GM19240 (cell line): ENCODE measurements around the gene GTF2F2.

Source experiments
- DNase-seq: peaks from one replicate; pipeline ENCODE4 v3.0.0; 2011; ENCODE audit warnings: low spot score; ENCODE audit not compliant: insufficient read length

Gene GTF2F2

GRCh38 chr13:45119991-45120864 is at the start of gene GTF2F2:
Gene GTF2F2 (plus strand): TSS chr13:45120510. CDS start chr13:45120656, 146 bp downstream.
- peak; percentile 73 for DNase-seq

GRCh38 chr13:45073809-45074208 is 46.5 kb upstream of the GTF2F2 start:
- no peak for DNase-seq

GRCh38 chr13:45074721-45075120 is 45.6 kb upstream of the GTF2F2 start:
- no peak for DNase-seq

GRCh38 chr13:45078003-45078402 is 42.3 kb upstream of the GTF2F2 start:
- DNase-seq, result no peak

DNA sequence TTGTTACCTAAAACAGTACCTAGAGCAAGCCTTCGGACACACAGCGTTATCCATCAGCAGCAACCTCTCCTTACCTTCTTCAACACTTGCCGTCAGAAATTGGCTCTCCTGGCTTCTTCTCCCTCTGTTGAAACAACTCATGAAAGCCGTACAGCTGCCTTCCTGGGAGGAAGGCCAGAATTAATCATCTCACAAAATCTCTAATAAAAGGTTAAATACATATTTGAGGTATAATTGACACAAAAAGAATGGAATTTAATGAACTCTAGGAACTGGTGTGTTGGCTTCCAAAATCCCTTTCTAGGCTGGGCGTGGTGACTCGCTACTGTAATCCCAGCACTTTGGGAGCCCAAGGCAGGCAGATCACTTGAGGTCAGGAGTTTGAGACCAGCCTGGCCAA is 37.3 kb upstream of the GTF2F2 start:
- DNase-seq, result no peak

DNA sequence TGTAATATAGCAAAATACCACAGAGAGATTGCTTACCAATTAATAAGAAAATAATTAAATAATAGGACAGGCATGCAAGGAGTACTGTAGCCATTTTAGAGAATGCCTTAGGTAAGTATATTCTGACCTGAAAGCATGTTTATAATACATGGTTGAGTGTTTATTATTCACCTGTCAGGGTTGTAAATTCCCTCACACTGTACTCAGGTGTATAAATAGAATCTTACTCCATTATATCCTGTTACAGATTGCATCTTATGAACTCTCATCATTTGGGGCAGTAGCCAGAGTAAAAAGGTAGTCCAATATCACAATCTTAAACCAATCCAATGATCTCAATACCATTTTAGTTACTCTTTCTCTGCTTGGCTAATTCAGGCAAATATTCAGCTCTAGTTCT is 35.8 kb upstream of the GTF2F2 start:
- DNase-seq, result no peak

GRCh38 chr13:45086484-45086883 is 33.8 kb upstream of the GTF2F2 start:
- DNase-seq, result no peak

DNA sequence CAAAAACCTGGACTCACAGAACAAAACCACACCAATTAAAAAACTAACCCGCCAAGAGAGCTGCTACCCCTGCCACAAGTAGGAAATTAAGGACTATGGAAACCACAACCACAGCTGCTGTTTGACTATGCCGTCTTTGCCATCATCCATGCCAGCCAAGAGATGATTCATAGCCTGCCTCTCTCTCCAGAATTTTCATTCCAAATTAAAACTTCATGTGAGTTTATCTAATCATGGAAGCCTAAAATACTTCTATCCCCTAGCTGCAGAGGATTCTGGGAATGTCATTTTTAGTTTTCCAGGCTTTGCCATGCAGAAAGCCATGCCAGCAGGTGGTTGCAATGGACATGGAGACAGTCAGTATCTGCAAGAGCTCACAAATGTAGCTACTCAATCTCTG is 27.6 kb upstream of the GTF2F2 start:
- DNase-seq, result no peak

GRCh38 chr13:45100573-45101262 is 19.6 kb upstream of the GTF2F2 start:
- DNase-seq, result no peak

DNA sequence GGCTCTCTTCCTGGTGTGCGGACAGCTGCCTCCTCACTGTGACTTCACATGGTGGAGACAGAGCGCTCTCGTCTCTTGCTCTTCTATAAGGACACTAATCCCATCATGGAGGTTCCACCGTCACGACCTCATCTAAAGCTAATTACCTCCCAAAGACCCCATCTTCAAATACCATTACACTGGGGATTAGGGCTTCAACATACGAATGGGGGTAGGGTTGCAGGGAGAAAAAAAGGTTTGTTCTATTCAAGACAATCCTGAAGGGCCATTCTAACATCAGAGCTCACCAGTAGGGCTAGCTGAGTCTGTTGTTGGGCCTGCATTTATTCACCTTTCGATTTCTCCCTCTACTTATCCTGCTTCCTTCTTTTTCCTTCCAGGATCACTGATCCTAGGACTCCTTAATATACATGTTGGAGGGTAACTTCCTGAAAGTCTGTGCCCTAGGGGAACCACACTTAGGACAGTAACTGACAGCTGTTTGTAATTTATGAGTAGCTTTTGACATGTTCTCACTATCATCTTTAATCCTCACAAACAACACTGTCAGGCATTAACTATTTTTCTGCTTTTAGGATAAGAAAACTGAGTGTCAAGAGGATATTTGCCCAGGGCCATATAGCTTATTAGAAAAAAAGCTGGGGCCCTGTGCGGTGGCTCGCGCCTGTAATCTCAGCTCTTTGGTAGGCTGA is 18.8 kb upstream of the GTF2F2 start:
- DNase-seq, result no peak

GRCh38 chr13:45102136-45102507 is 18.2 kb upstream of the GTF2F2 start:
- no peak for DNase-seq

GRCh38 chr13:45103449-45103848 is 16.9 kb upstream of the GTF2F2 start:
- DNase-seq, result no peak

DNA sequence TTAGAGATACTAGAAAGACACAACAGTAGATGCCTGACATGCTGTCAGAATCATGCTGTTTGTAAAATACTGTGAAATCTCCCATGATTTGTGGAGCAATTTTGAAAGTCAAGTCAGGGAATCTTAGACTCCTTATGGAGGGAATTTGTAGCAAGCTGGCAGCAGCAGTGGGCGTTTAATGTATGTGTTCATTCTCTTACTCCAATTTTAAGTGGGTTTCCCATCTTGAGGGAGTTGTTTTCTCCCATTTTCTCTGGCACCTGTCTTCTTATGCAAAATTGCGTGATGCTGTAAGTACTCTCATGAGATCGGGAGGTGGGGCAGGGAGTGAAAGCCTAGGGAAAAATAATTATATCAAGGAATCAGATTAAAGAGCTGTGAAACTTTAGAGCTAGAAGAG is 16.0 kb upstream of the GTF2F2 start:
- no peak for DNase-seq

GRCh38 chr13:45105895-45106294 is 14.4 kb upstream of the GTF2F2 start:
- no peak for DNase-seq

- DNase-seq, result no peak
These were observed 12.8 kb upstream of the GTF2F2 start for GRCh38 chr13:45107539-45107938.

- DNase-seq, result no peak
These were observed 11.6 kb upstream of the GTF2F2 start for GRCh38 chr13:45108716-45109101.

DNA sequence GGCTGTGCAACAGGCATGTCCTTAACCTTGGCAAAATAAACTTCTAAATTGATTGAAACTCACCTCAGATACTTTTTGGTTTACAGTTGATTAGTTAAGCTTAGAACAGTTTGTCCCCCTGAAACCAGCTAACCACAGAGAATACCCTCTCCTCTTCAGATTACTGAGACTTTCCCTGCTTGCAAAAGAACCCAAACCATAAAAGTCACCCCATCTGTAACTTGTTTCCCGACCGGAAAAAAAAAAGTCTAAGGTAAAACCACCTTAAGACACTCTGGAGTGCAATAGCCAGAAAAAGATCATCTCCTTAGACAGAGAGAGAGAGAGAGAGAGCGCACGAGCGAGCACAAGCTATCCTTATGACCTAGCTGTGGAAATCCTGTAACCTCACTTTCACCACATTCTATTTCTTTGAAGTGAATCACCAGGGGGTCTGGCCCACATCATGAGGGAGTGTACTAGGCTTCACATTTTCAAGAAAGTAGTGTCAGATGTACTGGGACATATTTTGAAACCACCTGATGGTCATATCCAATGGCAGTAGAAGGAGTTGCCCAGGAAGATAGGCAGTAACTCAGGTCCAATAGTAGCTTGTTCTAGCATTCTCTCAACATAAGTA is 11.1 kb upstream of the GTF2F2 start:
- no peak for DNase-seq

GRCh38 chr13:45113233-45114224 is 6.8 kb upstream of the GTF2F2 start:
- no peak for DNase-seq

DNA sequence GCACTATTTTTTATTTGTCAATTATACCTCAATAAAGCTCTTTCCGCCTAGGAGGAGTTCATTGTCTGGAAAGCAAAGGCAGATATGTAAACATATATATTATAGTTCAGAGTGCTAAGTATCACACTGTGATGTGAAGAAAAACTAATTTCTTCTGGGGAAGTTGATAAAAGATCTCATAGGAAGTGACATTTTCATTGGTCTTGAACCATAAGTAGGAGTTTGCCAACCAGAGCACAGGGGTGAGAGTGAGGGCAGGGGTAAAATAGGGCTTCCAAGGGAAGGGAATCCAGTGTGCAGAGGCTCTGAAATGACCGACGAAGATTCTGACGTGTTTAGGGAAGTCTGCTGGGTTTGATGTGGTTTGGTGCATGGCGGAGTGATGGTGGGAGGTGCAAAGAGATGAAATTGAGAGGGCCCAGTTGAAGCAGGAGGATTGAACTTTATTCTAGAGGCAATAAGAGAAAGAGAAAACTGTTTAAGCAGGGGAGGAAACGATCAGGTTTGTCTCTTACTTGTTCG is 780 bp upstream of the GTF2F2 start:
- no peak for DNase-seq
